SK-N-DZ (cell line): Measurements from ENCODE around the gene BHLHE41.

ENCODE experiments used
- DNase-seq: peaks from one replicate; pipeline ENCODE4 v3.0.0-alpha.2; 2015; ENCODE audit warnings: low spot score

The BHLHE41 gene

GRCh38 chr12:26080911-26081310, 43.9 kb downstream of the BHLHE41 start:
- DNase-seq, result no peak

- no peak for DNase-seq
Measured at GRCh38 chr12:26077915-26078702, 46.7 kb downstream of the BHLHE41 start.
